ENCODE measurements around the gene GALNT12. TPM values are rescaled to one million over a fixed set of nuclear protein-coding genes. Genes with fewer than 3 reads are reported as not detected.
A peak's percentile ranks its signal among the peaks of the same experiment; 100 is the strongest.

GALNT12 gene
- total and polyA plus RNA-seq, 8 donors, result 9.0 to 212 (median 41.8) TPM

GRCh38 chr9:98869078-98869745 lies 61.7 kb downstream of the GALNT12 start:
- H3K36me3 ChIP-seq, result no peaks in the 10 kb centered on the region
- no peak overlapping the region for H3K4me3 ChIP-seq
- 89 to 93% (median 91%) methylated on average over 6 to 8 of the region's 8 CpGs for WGBS, 5 donors
- H3K9me3 ChIP-seq, result no peaks in the 10 kb centered on the region
- H3K27me3 ChIP-seq, result no peaks in the 10 kb centered on the region
- peaks cover 8 to 33% (median 21%) of the 10 kb centered on the region in 4 donors for H3K4me1 ChIP-seq
- DNase-seq, result no peak
- no peak for TF ChIP-seq POLR2A (IDR thresholded peaks at IDR 0.05)
- no peak for TF ChIP-seq CTCF (IDR thresholded peaks at IDR 0.05)
- TF ChIP-seq EP300 (IDR thresholded peaks at IDR 0.05), result no peak
- TF ChIP-seq POLR2AphosphoS5 (IDR thresholded peaks at IDR 0.05), result no peak
- intact Hi-C loops (cut with DNase I; ENCODE audit: low total_unique reads), result loop anchor here (10.0 kb wide), 1 partner anchor 96 kb away; no protein-coding TSS in a partner anchor
- peak overlapping the region in 1 of 5 donors; percentile 27 for H3K27ac ChIP-seq

GRCh38 chr9:98869866-98870265 lies 62.4 kb downstream of the GALNT12 start:
- H3K27me3 ChIP-seq, result no peaks in the 10 kb centered on the region
- no peak overlapping the region for H3K27ac ChIP-seq
- H3K36me3 ChIP-seq, result no peaks in the 10 kb centered on the region
- H3K9me3 ChIP-seq, result no peaks in the 10 kb centered on the region
- TF ChIP-seq POLR2AphosphoS5 (IDR thresholded peaks at IDR 0.05), result no peak
- no peak for TF ChIP-seq EP300 (IDR thresholded peaks at IDR 0.05)
- no peak for TF ChIP-seq CTCF (IDR thresholded peaks at IDR 0.05)
- no peak for TF ChIP-seq POLR2A (IDR thresholded peaks at IDR 0.05)
- intact Hi-C loops (cut with DNase I; ENCODE audit: low total_unique reads), result loop anchor here (10.0 kb wide), 1 partner anchor 95 kb away; no protein-coding TSS in a partner anchor
- no peak overlapping the region for H3K4me3 ChIP-seq
- WGBS, 5 donors, result 51 to 59% (median 54%) methylated on average over 2 to 3 of the region's 3 CpGs
- H3K4me1 ChIP-seq, result peaks cover 8 to 33% (median 22%) of the 10 kb centered on the region in 4 donors
- no peak for DNase-seq

- no peaks in the 10 kb centered on the region for H3K36me3 ChIP-seq
- no peaks in the 10 kb centered on the region for H3K9me3 ChIP-seq
- TF ChIP-seq CTCF (IDR thresholded peaks at IDR 0.05), result no peak
- TF ChIP-seq POLR2A (IDR thresholded peaks at IDR 0.05), result no peak
- TF ChIP-seq EP300 (IDR thresholded peaks at IDR 0.05), result no peak
- no peak for TF ChIP-seq POLR2AphosphoS5 (IDR thresholded peaks at IDR 0.05)
- H3K27me3 ChIP-seq, result no peaks in the 10 kb centered on the region
- WGBS, 5 donors, result 69 to 91% (median 72%) methylated on average over 5 of the region's 5 CpGs
- H3K4me3 ChIP-seq, result no peak overlapping the region
- H3K4me1 ChIP-seq, result peaks cover 8 to 32% (median 20%) of the 10 kb centered on the region in 4 donors
- intact Hi-C loops (cut with DNase I; ENCODE audit: low total_unique reads), result no loop called here
- H3K27ac ChIP-seq, result no peak overlapping the region
- DNase-seq, result no peak
These were observed 63.5 kb downstream of the GALNT12 start for GRCh38 chr9:98870782-98871557.

GRCh38 chr9:98871558-98872065 lies 64.1 kb downstream of the GALNT12 start:
- H3K4me1 ChIP-seq, result peaks cover 8 to 28% (median 17%) of the 10 kb centered on the region in 4 donors
- intact Hi-C loops (cut with DNase I; ENCODE audit: low total_unique reads), result no loop called here
- no peak for TF ChIP-seq POLR2A (IDR thresholded peaks at IDR 0.05)
- no peak for TF ChIP-seq POLR2AphosphoS5 (IDR thresholded peaks at IDR 0.05)
- TF ChIP-seq CTCF (IDR thresholded peaks at IDR 0.05), result no peak
- no peak for TF ChIP-seq EP300 (IDR thresholded peaks at IDR 0.05)
- H3K9me3 ChIP-seq, result no peaks in the 10 kb centered on the region
- H3K27ac ChIP-seq, result no peak overlapping the region
- WGBS, 5 donors, result 69 to 92% (median 82%) methylated on average over 9 of the region's 9 CpGs
- H3K36me3 ChIP-seq, result no peaks in the 10 kb centered on the region
- no peaks in the 10 kb centered on the region for H3K27me3 ChIP-seq
- DNase-seq, result no peak
- H3K4me3 ChIP-seq, result no peak overlapping the region
